Ishikawa (cell line): ENCODE data around the gene MITF.

ENCODE experiments used
- CEBPB ChIP-seq: IDR thresholded peaks from 2 replicates; pipeline ENCODE4 v1.6.1; 2012
- CREB1 ChIP-seq: IDR thresholded peaks from 2 replicates; pipeline ENCODE4 v1.6.1; 2012; ENCODE audit warnings: low read depth
- EGR1 ChIP-seq: IDR thresholded peaks from 2 replicates; pipeline ENCODE4 v1.6.1; 2012
- EP300 ChIP-seq: IDR thresholded peaks from 2 replicates; pipeline ENCODE4 v1.6.1; 2012; ENCODE audit warnings: borderline replicate concordance
- FOXM1 ChIP-seq: IDR thresholded peaks from 2 replicates; pipeline ENCODE4 v1.6.1; 2012; ENCODE audit warnings: low read depth, borderline replicate concordance
- MAX ChIP-seq: IDR thresholded peaks from 2 replicates; pipeline ENCODE4 v1.6.1; 2012
- NFIC ChIP-seq: IDR thresholded peaks from 2 replicates; pipeline ENCODE4 v1.6.1; 2012
- RAD21 ChIP-seq: IDR thresholded peaks from 2 replicates; pipeline ENCODE4 v1.6.1; 2012; ENCODE audit warnings: low read depth
- REST ChIP-seq: IDR thresholded peaks from 2 replicates; pipeline ENCODE4 v1.6.1; 2012; ENCODE audit warnings: low read depth, mild to moderate bottlenecking
- TAF1 ChIP-seq: IDR thresholded peaks from 2 replicates; pipeline ENCODE4 v1.6.1; 2012; ENCODE audit warnings: low read depth, mild to moderate bottlenecking
- TCF12 ChIP-seq: IDR thresholded peaks from 2 replicates; pipeline ENCODE4 v1.6.1; 2012; ENCODE audit warnings: low read depth
- TEAD4 ChIP-seq: IDR thresholded peaks from 2 replicates; pipeline ENCODE4 v1.6.1; 2012
- USF1 ChIP-seq: IDR thresholded peaks from 2 replicates; pipeline ENCODE4 v1.6.1; 2012
- YY1 ChIP-seq: IDR thresholded peaks from 2 replicates; pipeline ENCODE4 v1.6.1; 2012; ENCODE audit warnings: low read depth
- ZBTB7A ChIP-seq: IDR thresholded peaks from 2 replicates; pipeline ENCODE4 v1.6.1; 2012; ENCODE audit warnings: low read depth

Gene MITF

DNA sequence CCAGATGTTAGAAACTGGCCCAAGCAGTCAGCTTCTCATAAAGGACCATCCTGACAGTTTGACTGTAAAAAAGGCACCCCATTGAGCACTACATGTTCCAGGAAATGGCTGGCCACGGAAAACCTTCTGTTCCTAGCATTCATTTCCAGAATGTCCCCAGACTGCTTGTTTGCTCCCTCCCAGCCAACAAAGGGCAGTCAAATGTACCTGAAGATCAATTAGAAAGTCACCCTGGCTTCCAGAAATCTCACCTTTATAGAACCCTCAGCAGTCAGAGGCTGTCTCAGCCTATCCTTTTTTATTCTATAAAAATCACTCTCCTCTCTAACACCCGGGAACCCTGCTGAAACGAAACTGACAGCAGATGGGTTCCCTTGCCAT lies 259.5 kb downstream of the MITF start:
- TF ChIP-seq ZBTB7A, result no peak
- TF ChIP-seq CEBPB, result no peak
- TF ChIP-seq NFIC, result no peak
- no peak for TF ChIP-seq TEAD4
- no peak for TF ChIP-seq EGR1
- no peak for TF ChIP-seq USF1
- TF ChIP-seq MAX, result no peak
- TF ChIP-seq TAF1, result no peak
- no peak for TF ChIP-seq CREB1
- no peak for TF ChIP-seq TCF12
- TF ChIP-seq RAD21, result no peak
- TF ChIP-seq REST, result no peak
- TF ChIP-seq YY1, result no peak
- TF ChIP-seq EP300, result no peak
- no peak for TF ChIP-seq FOXM1

DNA sequence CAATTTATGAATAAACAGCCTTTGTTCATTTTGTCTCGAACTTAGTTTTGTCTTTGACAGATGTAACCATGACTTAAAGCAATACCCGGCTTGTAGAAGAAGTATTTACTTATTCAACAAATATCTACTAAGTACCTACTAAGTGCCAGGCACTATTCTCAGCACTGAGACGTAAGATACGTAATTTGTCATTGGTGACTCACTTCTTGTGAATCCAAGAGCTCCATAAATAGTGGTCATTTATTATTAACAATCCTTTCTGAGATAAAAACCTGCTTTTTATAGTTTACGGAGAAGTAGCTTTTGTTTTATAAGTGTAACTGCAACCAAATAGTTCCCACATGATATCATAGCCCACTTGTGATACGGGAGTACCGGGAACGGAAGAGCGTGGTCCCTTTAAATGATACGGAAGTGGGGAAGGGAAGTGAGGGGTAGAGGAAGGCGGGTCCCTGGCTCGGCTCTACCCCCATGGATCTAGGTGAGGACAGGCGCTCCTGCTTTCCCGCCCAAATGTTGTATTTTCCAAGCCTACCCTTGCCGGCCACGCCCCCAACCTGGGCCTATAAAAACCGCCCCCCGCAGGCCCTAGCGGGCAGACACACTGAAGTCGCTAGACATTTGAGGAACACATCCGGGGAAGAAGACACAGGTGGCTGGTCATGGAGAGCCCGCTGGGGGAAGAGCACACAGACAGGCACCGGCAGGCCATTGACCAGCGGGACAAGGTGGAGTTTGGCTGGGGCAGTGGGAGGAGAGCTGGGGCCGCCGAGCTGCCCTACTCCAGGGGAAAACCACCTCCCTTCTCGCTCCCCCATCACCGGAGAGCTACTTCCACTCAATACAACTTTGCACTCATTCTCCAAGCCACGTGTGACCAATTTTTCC lies 260.1 kb downstream of the MITF start, which contains the start of gene SAMMSON:
Gene SAMMSON, plus strand, starts transcription at position 594 of the 888 bp plus-strand sequence.
- TF ChIP-seq USF1, result no peak
- TF ChIP-seq EGR1, result no peak

DNA sequence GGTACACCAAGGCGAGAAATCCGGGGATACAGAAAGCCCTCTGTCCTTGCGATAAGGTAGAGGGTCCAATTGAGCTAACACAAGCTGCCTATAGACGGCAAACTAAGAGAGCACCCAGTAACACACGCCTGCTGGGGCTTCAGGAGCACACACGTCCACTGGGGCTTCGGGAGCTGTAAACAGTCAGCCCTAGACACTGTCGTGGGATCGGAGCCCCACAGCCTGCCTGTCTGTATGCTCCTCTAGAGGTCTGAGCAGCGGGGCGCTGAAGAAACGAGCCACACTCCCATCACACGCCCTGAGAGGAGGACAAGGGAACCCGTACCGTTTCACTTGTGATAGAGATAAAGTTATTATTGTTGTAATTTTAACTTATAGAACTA lies 260.8 kb downstream of the MITF start:
- TF ChIP-seq CREB1 (no peak), USF1 (no peak), NFIC (no peak), REST (no peak), EGR1 (no peak), EP300 (no peak), FOXM1 (no peak), TCF12 (no peak), MAX (no peak), TEAD4 (no peak), YY1 (no peak), ZBTB7A (no peak), TAF1 (no peak)

GRCh38 chr3:70000563-70001081 lies 261.4 kb downstream of the MITF start:
- TF ChIP-seq TCF12 (no peak), EGR1 (no peak), RAD21 (no peak), NFIC (no peak), TAF1 (no peak), YY1 (no peak), USF1 (no peak), FOXM1 (no peak), ZBTB7A (no peak), MAX (no peak), CEBPB (no peak), CREB1 (no peak)

DNA sequence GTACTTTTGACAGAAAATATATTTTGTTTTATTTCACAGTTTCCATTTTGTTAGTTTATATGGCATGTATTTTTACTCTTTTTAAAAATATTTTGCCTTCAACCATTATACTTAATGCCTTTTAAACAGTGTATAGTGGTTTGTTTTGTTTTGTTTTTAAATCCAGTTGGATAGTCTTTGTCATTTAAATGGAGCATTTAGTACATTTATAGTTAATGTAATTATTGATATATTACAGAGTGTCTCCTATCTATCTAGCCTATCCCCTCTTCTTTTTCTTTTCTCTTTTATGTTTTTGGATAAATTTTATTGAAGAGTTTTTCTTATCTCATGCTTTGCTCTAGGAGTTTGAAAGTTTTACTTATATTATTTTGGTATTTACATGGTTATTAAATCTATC lies 263.9 kb downstream of the MITF start:
- TF ChIP-seq TAF1, result no peak
- no peak for TF ChIP-seq ZBTB7A
- no peak for TF ChIP-seq EP300
- TF ChIP-seq USF1, result no peak
- no peak for TF ChIP-seq YY1
- no peak for TF ChIP-seq MAX
- no peak for TF ChIP-seq TEAD4
- no peak for TF ChIP-seq FOXM1
- no peak for TF ChIP-seq TCF12
- TF ChIP-seq RAD21, result no peak
- TF ChIP-seq REST, result no peak
- TF ChIP-seq EGR1, result no peak
- no peak for TF ChIP-seq CREB1
- TF ChIP-seq CEBPB, result no peak
- TF ChIP-seq NFIC, result no peak
